Measurements from ENCODE around the gene PRXL2A.
"Not testable (repeated sequence)": the region's sequence is repeated elsewhere in the genome, so short reads cannot be mapped to it uniquely, and the experiment has no call there.

Gene PRXL2A

DNA sequence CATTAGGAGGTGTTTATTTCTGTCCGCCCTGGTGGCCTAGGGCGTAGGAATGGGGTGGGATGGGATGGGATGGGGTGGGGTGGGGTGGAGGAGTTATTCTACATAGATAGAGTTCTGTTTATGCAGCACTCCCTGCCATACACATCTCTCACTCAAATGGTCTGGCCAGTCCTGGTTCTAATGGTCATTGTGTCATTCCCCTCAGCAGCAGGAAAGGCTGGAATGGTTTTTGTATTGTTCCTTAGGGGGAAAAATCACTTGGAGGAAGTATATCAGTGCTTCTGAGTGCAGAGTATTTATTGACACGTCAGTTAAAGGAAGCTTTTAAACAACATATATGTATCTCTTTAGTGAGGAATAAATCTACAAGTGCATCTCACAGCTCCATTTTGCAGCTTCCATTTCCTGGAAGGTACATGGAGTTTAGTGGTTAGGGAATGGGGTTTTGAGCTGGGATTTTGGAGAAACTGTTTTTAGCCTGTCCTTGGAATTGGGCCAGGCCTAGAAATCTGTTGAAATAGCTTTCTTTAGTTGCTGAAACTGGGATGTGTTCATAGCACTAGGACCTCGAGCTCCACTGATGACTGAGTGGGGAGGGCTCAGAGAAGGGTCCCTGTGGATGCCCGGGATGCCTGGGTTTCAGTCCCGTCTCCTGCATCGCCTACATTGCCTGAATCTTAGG lies 54.1 kb downstream of the PRXL2A start:
- no peak for DNase-seq

- DNase-seq: no peak
Observed at GRCh38 chr10:80462981-80463741, 54.8 kb downstream of the PRXL2A start.

DNA sequence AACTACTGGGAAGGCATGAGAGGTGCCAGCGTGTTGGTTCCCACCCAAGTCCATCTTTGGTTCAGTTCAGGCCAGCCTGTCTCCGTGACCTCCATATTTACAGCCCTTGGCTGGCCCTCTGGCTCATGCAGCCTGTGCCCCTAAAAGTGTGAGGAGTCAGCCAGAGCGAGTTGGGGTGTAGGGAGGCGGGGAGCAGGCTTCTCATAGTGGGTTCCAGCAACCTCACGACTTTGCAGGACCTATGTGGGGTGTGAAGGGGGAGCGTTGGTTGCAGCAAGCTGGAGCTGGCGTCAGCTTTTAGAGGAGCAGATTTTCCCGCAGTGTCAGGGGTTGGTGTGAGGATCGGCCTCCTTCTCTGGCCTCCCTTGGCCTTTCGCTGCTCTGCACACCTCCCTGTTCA lies 55.5 kb downstream of the PRXL2A start:
- no peak for DNase-seq

DNA sequence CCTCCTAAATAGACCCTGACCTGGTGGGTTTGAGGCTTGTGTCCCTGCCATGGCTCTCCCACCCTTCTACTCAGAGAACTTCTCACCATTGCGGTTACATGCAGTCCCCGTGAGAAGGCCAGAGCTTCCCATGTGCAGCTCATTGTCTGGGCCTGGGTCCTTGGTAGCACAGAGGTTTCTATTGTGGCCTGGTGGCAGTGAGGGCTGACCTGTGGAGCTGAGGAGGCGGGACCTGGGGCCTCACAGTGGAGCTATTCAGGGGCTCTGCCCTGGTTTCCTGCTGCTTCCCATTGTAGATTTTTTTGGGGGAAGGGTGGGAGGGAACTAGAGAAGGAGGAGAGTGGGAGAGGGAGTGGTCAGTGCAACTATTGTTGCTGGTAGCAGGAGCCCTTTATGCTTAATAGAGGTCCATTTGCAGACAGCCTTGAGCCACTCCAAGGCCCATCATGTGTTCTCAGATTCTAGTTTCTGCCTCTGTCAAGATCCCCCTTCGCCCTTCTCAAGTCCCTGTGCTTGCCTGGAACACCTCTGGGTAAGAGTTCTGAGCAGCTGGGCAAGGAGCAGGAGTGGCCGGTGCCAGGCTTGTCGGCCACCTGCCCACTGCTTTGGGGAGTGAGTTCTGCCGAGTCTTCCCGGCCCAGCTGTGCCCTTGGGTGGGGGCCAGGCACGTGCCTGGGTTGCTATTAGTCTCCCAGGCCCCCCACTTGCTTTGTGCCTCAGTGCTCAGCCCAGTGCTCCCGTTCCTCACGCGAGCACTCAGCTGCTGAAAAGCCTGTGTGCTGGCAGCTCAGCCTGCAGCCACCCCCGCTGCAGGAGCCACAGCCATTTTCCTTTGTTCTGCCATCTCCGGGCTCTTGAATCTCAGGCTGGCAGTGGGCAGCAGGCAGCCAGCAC lies 56.5 kb downstream of the PRXL2A start:
- DNase-seq: no peak

GRCh38 chr10:80465451-80465835 lies 57.1 kb downstream of the PRXL2A start:
- no peak for DNase-seq

- peak; percentile 67 for DNase-seq
Observed at GRCh38 chr10:80465839-80466590, 57.7 kb downstream of the PRXL2A start.

- DNase-seq: no peak
Observed at GRCh38 chr10:80466724-80467326, 58.5 kb downstream of the PRXL2A start.

GRCh38 chr10:80468002-80468401 lies 59.7 kb downstream of the PRXL2A start:
- peak; percentile 65 for DNase-seq

GRCh38 chr10:80468806-80469421 lies 60.6 kb downstream of the PRXL2A start:
- no peak for DNase-seq

DNA sequence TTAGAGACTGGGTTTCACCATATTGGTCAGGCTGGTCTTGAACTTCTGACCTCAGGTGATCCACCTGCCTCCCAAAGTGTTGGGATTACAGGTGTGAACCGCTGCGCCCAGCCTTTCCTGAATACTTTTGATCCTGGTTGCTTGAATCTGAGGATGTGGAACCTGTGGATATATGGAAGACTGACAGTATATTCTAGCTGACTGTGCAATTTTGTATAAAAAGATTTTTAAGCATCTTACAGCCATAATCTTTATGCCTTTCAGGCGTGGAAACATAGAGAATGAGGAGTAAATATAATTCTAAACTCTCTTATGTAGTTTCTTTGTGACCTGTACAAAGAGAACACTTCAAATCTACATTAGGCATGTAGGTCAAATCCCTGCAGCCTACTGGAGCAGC lies 61.9 kb downstream of the PRXL2A start:
- no peak for DNase-seq

- no peak for DNase-seq
Observed at GRCh38 chr10:80471001-80471400, 62.6 kb downstream of the PRXL2A start.

DNA sequence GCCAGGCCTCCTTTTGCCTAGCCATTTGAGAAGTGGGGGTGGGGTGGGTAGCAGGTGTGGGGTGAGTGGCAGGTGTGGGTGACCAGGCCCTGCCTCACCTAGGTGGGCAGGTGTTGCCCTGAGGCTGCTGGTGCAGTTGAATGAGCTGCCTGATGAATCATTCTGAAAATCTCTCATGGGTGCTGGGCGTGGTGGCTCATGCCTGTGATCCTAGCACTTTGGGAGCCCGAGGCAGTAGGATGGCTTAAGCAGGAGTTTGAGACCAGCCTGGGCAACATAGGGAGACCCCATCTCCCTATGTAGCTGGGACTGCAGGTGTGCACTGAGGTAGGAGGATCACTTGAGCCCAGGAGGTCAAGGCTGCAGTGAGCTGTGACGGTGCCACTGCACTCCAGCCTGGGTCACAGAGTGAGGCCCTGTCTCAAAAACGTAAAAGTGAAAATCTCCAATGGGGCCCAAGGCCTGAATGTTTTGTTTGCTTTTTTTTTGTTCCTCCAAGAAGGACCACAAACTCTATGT lies 63.4 kb downstream of the PRXL2A start:
- no peak for DNase-seq

DNA sequence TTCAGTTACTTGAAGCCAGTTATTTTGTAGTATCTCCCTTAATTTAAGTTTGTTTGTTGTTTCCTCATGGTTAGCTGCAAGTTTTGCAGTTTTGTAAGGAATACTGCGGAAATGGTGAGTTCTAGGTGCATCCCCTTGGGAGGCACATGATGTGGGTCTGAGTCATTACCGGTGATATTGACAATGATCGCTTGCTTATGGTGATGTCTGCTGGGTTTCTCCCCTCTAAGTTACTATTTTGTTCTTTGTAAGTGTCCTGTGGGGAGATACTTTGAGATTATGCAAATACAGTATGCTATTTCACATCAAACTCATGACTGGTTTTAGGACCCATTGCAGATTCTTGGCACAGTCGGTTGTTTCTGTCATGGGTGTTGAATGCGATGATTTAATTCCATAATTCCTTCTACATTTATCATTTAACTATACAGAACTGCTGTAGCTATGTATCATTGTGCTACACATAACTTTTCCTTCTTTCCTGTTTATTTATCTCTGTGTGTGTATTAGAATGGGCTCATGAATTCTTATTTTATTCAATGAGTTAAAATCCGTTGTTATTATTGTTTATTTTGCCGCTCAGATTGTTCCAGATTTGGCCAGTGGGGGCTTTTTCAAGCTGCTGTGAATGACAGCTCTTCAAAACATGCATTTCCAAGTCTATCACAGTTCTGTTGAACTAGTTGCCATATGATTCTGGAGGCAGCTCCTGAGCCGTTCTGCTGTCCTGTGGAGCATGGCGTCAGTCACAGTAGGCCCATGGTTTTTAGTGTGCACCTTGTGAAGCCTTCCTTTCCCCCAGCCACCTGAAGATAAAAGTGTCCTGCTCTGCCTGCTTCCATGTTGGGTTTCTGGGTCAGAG lies 64.1 kb downstream of the PRXL2A start:
- DNase-seq: no peak

GRCh38 chr10:80473096-80473657 lies 64.8 kb downstream of the PRXL2A start:
- no peak for DNase-seq

GRCh38 chr10:80473692-80474596 lies 65.6 kb downstream of the PRXL2A start:
- no peak for DNase-seq

- no peak for DNase-seq
Observed at GRCh38 chr10:80474597-80474910, 66.2 kb downstream of the PRXL2A start.

- DNase-seq: no peak
Observed at GRCh38 chr10:80474941-80475340, 66.6 kb downstream of the PRXL2A start.

GRCh38 chr10:80475641-80476040 lies 67.3 kb downstream of the PRXL2A start:
- not testable (repeated sequence) for DNase-seq

DNA sequence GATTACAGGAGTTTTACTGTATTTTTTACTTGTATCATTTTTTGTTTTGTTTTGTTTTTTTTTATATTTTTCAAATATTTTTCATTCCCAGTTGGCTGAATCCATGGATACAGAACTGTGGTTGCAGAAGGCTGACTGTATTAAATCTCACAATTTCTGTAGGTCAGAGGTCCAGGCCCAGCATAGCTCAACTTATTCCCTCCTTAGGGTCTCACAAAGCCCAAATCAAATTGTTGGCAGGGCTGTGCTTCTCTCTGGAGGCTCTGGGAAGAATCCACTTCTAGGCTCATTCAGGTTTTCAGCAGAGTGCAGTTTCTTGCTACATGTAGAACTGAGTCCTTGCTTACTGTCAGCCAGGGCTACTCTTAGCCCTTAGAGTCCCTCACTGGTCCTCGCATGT lies 68.3 kb downstream of the PRXL2A start:
- DNase-seq: no peak
